Measurements from ENCODE around the gene CHN1. TPM values are rescaled to one million over a fixed set of nuclear protein-coding genes. Genes with fewer than 3 reads are reported as not detected.

CHN1 gene
- total and polyA plus RNA-seq, 2 of the 8 experiments (the other 6 are each of a cell fraction or from before 2014, with no cell fraction given), result 54.0 to 65.7 TPM

DNA sequence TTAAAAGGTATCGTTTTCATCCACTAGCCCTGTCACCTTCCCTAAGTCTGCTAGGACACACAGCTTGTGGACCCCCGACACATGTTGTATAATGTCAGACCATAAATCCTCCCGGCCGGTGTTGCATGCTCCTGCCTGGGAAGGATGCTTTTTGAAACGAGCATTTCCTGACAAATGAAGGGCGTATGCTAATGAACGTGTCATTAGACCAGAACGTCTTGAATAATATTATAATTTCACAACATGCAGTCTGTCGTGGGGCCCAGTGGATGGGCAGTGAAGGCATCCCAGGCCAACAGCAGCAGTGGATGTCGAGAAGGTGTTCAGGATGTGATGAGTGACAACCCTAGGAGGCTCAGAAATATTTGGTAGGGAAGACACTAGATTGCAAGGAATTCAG, 248.4 kb downstream of the CHN1 start:
- Histone ChIP-seq H2AK5ac (ENCODE audit: low read depth, low read length) (no peak overlapping the region), H3K79me2 (ENCODE audit: control insufficient read depth in 1 of 2, insufficient read depth in 2 of 2, low read length in 2 of 2) (no peaks in the 10 kb centered on the region), H2BK15ac (ENCODE audit: low read length) (no peak overlapping the region), H3K4me1 (replicated peaks in 1 of 4; ENCODE audit: control insufficient read depth in 3 of 4, insufficient read depth in 4 of 4, low read length in 3 of 4) (no peaks in the 10 kb centered on the region), H2BK12ac (ENCODE audit: low read depth, low read length) (0 out of 2 replicates have a peak overlapping the region, but pooled peaks have one; percentile 19), H3K4ac (replicated peaks; ENCODE audit: insufficient read length, low read depth, low read length) (no peak overlapping the region), H3K14ac (ENCODE audit: insufficient read length) (no peak overlapping the region), H3K18ac (ENCODE audit: extremely low read depth, low read length) (no peak overlapping the region), H3K56ac (replicated peaks; ENCODE audit: insufficient read length, low read depth, low read length) (no peak overlapping the region), H3K4me3 (ENCODE audit: extremely low read depth in 1 of 4, insufficient read depth in 2 of 4, low read depth in 3 of 4, low read length in 4 of 4) (no peak overlapping the region), H3K79me1 (ENCODE audit: low read depth, low read length) (no peaks in the 10 kb centered on the region), H3K23ac (ENCODE audit: insufficient read length) (no peak overlapping the region), H2BK5ac (ENCODE audit: low read depth, low read length) (no peak overlapping the region), H3K23me2 (ENCODE audit: low read depth, low read length) (no peaks in the 10 kb centered on the region), H2AFZ (ENCODE audit: low read length) (no peak overlapping the region), H4K8ac (ENCODE audit: extremely low read depth, insufficient read depth, low read length) (no peak overlapping the region), H4K91ac (replicated peaks; ENCODE audit: insufficient read length, low read length) (no peak overlapping the region), H3K27me3 (replicated peaks in 1 of 4; ENCODE audit: control insufficient read depth in 3 of 4, extremely low read depth in 1 of 4, insufficient read depth in 3 of 4, low read length in 3 of 4) (no peaks in the 10 kb centered on the region; a peak in 1 of 7 replicates), H2BK120ac (replicated peaks; ENCODE audit: low read depth, low read length) (no peak overlapping the region), H3K36me3 (ENCODE audit: control insufficient read depth in 2 of 4, insufficient read depth in 4 of 4, low read length in 3 of 4) (no peaks in the 10 kb centered on the region), H3K27ac (ENCODE audit: low read depth, low read length) (no peak overlapping the region), H3K4me2 (ENCODE audit: insufficient read depth in 1 of 2, low read depth in 2 of 2, low read length in 2 of 2) (no peak overlapping the region), H3K9ac (replicated peaks in 1 of 4; ENCODE audit: extremely low read depth in 1 of 4, low read depth in 3 of 4, low read length in 3 of 4) (no peak overlapping the region), H3K9me3 (ENCODE audit: insufficient read depth in 2 of 2, low read depth in 1 of 2, low read length in 1 of 2) (no peaks in the 10 kb centered on the region), H2BK20ac (ENCODE audit: low read length) (no peak overlapping the region), H4K5ac (ENCODE audit: insufficient read length, low read depth, low read length) (no peak overlapping the region), H4K20me1 (replicated peaks in 1 of 2; ENCODE audit: control insufficient read depth in 1 of 2, insufficient read depth in 2 of 2, low read length in 2 of 2) (no peaks in the 10 kb centered on the region)
- CTCF ChIA-PET (ENCODE audit: partially characterized antibody), result interaction anchor here (1.4 kb wide), 1 partner anchor 15 kb away, joined by 6 read pairs; no protein-coding TSS in a partner anchor
- POLR2A ChIA-PET (ENCODE audit: partially characterized antibody), result no interaction called here
- DNase-seq (ENCODE audit: low read depth in 1 of 2, low spot score in 2 of 2) (no peak), FAIRE-seq (no peak)
- TF ChIP-seq RAD21 (IDR thresholded peaks at IDR 0.05 in 1 of 2, conservative IDR thresholded peaks at IDR 0.05 in 1 of 2; ENCODE audit: low read depth in 2 of 2, low read length in 2 of 2) (no peak), KDM5A (IDR thresholded peaks at IDR 0.05; ENCODE audit: low read length) (no peak), POLR2A (IDR thresholded peaks at IDR 0.05; ENCODE audit: control extremely low read depth in 1 of 2, low read depth in 2 of 2, low read length in 2 of 2) (no peak), SIRT6 (IDR thresholded peaks at IDR 0.05; ENCODE audit: low read length) (no peak)
- 91% methylated on average over 10 of the region's 10 CpGs; no CpG with 5 or more reads in 1 of the 2 experiments for WGBS, 2 experiments (ENCODE audit: extremely low coverage in 1 of 2, insufficient coverage in 1 of 2, insufficient read length in 1 of 2, insufficient replicate concordance in 2 of 2, low coverage in 1 of 2, low lambda C conversion rate in 2 of 2, missing lambda C conversion rate in 1 of 2)

Data from H1 (cell line).